ENCODE results near the gene CEBPG.

The CEBPG gene

GRCh38 chr19:33390908-33391630 is 17.6 kb downstream of the CEBPG start:
- Histone ChIP-seq H3K27ac (replicated peaks) (peak overlapping the region; percentile 13), H3K4me3 (replicated peaks; ENCODE audit: insufficient read depth, low read length) (no peak overlapping the region), H3K27me3 (ENCODE audit: insufficient read depth, poor library complexity, severe bottlenecking) (no peaks in the 10 kb centered on the region)
- no peak for DNase-seq (ENCODE audit: low read depth in 1 of 2, low spot score in 1 of 2)
- no peak for TF ChIP-seq REST (IDR thresholded peaks at IDR 0.05; ENCODE audit: insufficient replicate concordance, low read depth)
- no peak for TF ChIP-seq SPI1 (IDR thresholded peaks at IDR 0.05; ENCODE audit: borderline replicate concordance, low read depth)
- TF ChIP-seq CTCF (IDR thresholded peaks at IDR 0.05; ENCODE audit: insufficient read depth, low read length), result no peak
- no peak for TF ChIP-seq GABPA (IDR thresholded peaks at IDR 0.05; ENCODE audit: low read depth)
- no peak for TF ChIP-seq POLR2AphosphoS5 (IDR thresholded peaks at IDR 0.05; ENCODE audit: low read depth)

- Histone ChIP-seq H3K27ac (replicated peaks) (no peak overlapping the region), H3K27me3 (ENCODE audit: insufficient read depth, poor library complexity, severe bottlenecking) (no peaks in the 10 kb centered on the region), H3K4me3 (replicated peaks; ENCODE audit: insufficient read depth, low read length) (no peak overlapping the region)
- DNase-seq (ENCODE audit: low read depth in 1 of 2, low spot score in 1 of 2), result no peak
- TF ChIP-seq REST (IDR thresholded peaks at IDR 0.05; ENCODE audit: insufficient replicate concordance, low read depth) (no peak), CTCF (IDR thresholded peaks at IDR 0.05; ENCODE audit: insufficient read depth, low read length) (no peak), POLR2AphosphoS5 (IDR thresholded peaks at IDR 0.05; ENCODE audit: low read depth) (no peak), GABPA (IDR thresholded peaks at IDR 0.05; ENCODE audit: low read depth) (no peak), SPI1 (IDR thresholded peaks at IDR 0.05; ENCODE audit: borderline replicate concordance, low read depth) (no peak)
These were observed 18.2 kb downstream of the CEBPG start for GRCh38 chr19:33391631-33392249.

GRCh38 chr19:33392341-33393285 is 19.1 kb downstream of the CEBPG start:
- Histone ChIP-seq H3K27ac (replicated peaks) (no peak overlapping the region), H3K27me3 (ENCODE audit: insufficient read depth, poor library complexity, severe bottlenecking) (no peaks in the 10 kb centered on the region), H3K4me3 (replicated peaks; ENCODE audit: insufficient read depth, low read length) (no peak overlapping the region)
- no peak for DNase-seq (ENCODE audit: low read depth in 1 of 2, low spot score in 1 of 2)
- TF ChIP-seq REST (IDR thresholded peaks at IDR 0.05; ENCODE audit: insufficient replicate concordance, low read depth) (no peak), CTCF (IDR thresholded peaks at IDR 0.05; ENCODE audit: insufficient read depth, low read length) (no peak), GABPA (IDR thresholded peaks at IDR 0.05; ENCODE audit: low read depth) (no peak), POLR2AphosphoS5 (IDR thresholded peaks at IDR 0.05; ENCODE audit: low read depth) (no peak), SPI1 (IDR thresholded peaks at IDR 0.05; ENCODE audit: borderline replicate concordance, low read depth) (no peak)
